ENCODE results near the gene GALNT9.

DNA sequence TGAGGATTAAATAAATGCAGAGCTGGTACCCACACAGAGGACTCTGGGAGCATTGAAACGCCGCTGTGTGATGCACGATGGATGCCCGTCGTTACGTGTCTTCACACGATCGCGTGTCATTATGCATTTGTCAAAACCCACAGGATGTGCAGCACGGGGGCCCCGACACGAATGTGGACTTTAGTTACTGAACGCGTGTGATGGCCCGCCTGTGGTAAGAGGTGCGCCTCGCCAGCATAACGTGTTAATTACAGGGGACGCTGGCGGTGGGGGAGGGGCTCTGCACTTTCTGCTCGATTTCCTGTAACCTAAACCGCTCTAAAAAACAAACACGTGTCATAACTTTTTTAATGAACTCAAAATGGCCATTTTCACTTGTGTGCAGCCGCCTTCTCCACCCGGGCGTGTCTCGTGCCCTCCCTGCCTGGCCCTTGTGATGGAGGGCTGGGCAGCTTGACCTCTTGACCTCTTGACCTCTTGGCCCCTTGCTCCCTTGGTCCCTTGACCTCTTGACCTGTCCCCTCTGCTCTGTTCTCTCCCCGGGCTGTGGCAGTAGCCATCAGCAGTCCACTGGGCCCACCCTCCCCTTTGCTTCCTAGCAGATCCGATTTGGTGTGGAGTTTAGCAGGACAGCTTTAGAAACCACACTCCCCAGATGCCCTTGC lies 33.7 kb upstream of the GALNT9 start:
- TF ChIP-seq, protein P1, sequence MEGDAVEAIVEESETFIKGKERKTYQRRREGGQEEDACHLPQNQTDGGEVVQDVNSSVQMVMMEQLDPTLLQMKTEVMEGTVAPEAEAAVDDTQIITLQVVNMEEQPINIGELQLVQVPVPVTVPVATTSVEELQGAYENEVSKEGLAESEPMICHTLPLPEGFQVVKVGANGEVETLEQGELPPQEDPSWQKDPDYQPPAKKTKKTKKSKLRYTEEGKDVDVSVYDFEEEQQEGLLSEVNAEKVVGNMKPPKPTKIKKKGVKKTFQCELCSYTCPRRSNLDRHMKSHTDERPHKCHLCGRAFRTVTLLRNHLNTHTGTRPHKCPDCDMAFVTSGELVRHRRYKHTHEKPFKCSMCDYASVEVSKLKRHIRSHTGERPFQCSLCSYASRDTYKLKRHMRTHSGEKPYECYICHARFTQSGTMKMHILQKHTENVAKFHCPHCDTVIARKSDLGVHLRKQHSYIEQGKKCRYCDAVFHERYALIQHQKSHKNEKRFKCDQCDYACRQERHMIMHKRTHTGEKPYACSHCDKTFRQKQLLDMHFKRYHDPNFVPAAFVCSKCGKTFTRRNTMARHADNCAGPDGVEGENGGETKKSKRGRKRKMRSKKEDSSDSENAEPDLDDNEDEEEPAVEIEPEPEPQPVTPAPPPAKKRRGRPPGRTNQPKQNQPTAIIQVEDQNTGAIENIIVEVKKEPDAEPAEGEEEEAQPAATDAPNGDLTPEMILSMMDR (IDR thresholded peaks at IDR 0.05) = no peak
- TF ChIP-seq EP300 (IDR thresholded peaks at IDR 0.05) = no peak

Measured in tibial nerve (tissue), 4 donors.